Stimulated activated CD4-positive, alpha-beta T cell treated with anti-CD3 and anti-CD28 coated beads, Interleukin-1b, Interleukin-23, amount 100 ng/mL, for 24 hours (primary cell): ENCODE data around the gene TRIM14.
"Not testable (repeated sequence)": the region's sequence is repeated elsewhere in the genome, so short reads cannot be mapped to it uniquely, and the experiment has no call there.

Source experiments
- DNase-seq, 4 experiments: peaks; one replicate each; pipeline ENCODE4 v3.0.0-alpha.2; 2020; ENCODE audit warnings: low read depth in 4 of 4, low spot score in 1 of 4

TRIM14 gene

GRCh38 chr9:98108531-98109031, 10.4 kb downstream of the TRIM14 start:
- DNase-seq: no peak

- no peak for DNase-seq
Measured at GRCh38 chr9:98107926-98108325, 11.1 kb downstream of the TRIM14 start.

DNA sequence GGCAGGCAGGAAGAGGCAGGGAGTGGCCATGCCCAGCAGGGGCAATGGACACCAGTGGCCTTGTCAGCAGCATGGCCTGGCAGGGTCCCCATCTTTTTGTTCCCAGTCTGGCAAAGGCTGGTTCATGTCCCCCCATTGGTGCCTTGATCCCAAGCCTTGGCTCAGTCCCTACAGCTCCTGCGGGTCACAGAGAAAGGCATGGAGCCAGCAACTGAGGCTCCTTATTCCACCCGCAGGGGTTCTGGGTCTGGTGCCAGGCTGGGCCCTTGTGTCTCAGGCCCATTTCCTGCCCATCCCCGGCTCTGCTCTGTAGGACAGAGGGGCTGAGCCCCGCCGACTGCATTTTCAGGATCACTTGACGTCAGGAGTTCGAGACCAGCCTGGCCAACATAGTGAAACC, 14.0 kb downstream of the TRIM14 start:
- DNase-seq: no peak

- DNase-seq: no peak
Measured at GRCh38 chr9:98104445-98104881, 14.6 kb downstream of the TRIM14 start.

DNA sequence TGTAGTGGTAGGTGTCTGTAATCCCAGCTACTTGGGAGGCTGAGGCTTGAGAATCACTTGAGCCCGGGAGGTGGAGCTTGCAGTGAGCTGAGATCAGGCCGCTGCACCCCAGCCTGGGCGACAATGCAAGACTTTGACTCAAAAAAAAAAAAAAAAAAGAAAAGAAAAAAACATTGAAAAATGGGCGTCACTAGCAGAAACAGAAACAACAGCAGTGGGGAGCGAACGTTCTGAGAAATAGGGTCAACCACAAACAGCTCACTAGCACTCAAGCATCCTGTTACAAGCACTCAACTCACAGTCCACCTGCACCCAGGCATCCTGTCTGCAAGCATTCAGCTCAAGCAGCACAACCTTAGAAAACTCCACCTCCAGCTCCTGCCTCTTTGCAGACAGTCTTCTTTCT, 17.2 kb downstream of the TRIM14 start:
- DNase-seq: peak in 3 of 4 experiments; percentile 35 to 60 (median 51)

DNA sequence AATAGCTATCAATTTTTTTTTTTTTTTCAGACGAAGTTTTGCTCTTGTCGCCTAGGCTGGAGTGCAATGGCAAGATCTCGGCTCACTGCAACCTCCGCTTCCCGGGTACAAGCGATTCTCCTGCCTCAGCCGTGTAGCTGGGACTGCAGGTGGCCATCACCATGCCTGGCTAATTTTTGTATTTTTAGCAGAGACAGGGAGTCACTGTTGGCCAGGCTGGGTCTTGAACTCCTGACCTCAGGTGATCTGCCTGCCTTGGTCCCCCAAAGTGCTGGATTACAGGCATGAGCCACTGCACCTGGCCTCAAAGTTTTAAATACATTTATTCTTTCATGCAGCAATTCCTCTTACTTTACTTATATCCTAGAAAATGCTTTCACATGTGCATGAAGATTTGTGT, 17.6 kb downstream of the TRIM14 start:
- no peak for DNase-seq

DNA sequence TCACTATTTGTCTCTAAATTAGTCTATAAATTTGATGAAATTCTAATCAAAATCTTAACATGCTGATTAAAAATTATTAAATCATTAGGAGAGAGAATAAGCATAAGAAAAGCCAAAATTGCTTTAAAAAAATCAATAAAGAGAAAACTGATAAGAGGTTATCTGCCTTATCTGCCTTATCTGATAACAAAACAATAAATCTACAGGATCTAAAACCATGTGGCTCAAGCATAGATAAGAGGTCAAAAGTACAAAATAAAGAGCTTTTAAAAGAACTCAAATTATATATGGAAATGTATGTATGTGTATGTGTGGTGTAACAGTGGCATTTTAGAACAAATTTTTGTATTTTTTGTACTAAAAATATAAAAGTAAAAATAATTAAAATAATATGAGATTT, 18.6 kb downstream of the TRIM14 start:
- no peak for DNase-seq

DNA sequence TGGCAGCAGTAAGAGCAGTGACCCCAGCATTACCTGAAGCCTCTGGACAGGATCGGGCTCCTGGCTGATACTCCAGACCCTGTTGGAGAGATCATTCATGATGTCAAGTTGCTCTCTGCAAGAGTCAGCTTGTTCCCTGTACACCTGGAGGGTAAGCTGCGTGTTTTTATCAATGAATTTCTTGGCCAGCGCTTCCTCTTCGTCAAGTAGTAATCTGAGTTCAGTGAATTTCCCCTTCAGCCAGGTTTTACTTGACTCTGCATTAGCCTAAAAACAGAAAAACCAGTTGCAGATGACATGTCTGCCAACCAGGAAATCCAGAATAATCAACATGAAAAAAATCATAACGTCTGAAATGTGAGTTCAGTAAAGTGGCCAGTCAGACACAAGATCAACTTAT, 19.1 kb downstream of the TRIM14 start:
- DNase-seq: no peak

DNA sequence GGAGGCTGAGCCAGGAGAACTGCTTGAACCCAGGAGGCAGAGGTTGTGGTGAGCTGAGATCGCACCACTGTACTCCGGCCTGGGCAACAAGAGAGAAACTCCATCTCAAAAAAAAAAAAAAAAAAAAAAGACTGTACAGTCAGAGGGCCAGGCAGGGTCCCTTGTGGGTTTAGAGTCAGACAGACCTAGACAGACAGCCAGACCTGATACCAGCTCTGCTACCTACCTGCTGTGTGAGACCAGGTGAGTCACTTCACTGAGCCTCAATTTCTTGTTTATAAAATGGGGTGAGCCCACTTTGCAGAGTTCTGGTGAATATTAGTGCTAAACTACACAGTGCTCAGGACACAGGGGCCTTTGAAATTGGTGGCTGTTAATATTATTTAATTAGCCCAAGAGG, 19.7 kb downstream of the TRIM14 start:
- DNase-seq: no peak

DNA sequence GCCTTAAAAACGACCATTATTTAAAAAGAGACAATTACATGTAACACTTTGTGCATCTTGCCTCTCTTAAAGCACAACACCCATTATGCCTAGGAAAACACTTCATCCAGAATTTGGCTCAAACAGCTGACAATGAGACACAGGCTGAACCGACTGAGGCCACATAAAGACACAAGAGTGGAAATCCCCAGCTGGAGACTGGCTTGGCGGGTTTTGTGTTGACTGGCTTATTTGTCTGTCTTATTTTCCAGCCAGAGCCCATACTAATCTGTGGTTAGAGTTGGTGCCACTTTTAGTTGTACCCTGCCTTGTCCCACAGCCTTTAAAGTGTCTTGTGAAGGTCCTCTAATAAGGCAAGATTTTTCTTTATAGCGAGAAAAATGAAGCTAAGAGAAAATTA, 21.2 kb downstream of the TRIM14 start:
- no peak for DNase-seq

DNA sequence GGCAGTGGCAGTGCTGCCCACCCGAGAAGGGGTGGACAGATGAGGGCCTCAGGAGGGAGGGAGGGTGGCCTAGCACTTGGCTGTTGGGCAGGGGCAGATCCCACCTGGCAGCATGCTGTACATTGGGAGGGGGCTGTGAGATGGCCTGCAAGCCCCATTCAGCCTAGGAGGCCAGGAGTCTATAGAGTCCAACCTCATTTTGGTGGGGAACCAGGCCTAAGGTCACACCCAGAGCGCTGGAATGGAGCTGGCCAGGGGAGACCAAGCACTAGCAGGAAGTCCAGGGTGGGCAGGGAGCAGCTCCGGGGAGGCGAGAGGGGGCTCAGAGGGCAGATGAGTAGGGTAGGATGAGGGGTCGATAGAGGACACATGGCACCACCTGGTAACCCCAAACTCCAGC, 22.9 kb downstream of the TRIM14 start:
- no peak for DNase-seq

- DNase-seq: no peak
Measured at GRCh38 chr9:98095401-98095800, 23.6 kb downstream of the TRIM14 start.

- DNase-seq: no peak
Measured at GRCh38 chr9:98094851-98095250, 24.2 kb downstream of the TRIM14 start.

- no peak for DNase-seq
Measured at GRCh38 chr9:98094316-98094715, 24.7 kb downstream of the TRIM14 start.

- DNase-seq: no peak
Measured at GRCh38 chr9:98092613-98092931, 26.4 kb downstream of the TRIM14 start.

DNA sequence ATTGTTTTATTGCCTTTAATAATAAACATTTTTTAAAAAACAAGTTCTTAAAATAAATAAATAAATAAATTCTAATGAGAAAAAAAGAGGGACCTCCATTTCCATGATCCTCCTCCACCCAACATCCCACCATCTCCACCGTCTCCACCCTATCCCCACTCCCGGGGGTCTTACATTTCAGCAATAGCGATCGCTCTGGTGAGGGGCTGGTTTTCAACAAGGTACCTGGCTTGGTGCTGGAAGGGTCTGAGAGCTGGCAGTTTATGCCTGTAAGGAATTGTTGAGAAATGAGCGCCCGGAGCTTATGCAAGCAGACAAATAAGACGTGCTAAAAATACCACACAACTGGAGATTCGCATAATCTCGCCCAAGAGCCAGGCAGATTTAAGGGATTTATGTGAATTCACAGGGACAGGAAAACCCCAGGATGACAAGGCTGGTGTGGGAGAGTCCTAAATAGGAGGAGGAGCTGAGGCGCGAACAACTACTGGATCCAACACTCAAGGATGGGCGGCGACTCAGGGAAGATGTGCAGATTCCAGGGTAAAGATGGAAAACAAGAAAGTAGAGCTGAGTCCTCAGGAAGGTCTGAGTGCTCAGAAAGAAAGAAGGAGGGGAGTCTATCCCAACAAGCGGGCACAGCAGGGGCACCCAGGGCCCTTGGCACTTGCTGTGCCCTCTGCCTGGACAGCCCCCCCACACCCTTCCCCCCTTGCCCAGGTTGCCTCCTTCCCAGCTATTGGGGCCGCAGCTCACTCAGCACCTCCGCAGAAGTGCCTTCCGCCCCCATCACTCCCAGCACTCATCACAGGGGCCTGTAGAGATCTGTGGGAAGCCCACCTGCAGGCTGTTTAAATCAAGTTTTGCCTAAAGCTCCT, 27.0 kb downstream of the TRIM14 start:
- DNase-seq: no peak

DNA sequence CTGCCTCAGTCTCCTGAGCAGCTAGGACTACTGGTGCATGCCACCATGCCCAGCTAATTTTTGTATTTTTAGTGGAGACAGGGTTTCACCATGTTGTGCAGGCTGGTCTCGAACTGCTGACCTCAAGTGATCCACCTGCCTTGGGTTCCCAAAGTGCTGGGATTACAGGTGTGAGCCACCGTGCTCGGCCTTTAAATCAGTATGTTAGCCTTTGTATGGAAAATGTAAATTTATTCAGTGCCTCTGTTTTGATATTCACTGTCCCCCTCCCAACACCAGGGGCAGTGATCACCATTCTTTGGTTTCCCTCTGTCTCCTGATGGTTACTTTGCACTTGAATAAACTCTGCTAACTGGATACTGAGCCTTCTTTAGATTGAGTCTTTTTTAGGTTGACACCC, 28.3 kb downstream of the TRIM14 start:
- DNase-seq: not testable (repeated sequence)

DNA sequence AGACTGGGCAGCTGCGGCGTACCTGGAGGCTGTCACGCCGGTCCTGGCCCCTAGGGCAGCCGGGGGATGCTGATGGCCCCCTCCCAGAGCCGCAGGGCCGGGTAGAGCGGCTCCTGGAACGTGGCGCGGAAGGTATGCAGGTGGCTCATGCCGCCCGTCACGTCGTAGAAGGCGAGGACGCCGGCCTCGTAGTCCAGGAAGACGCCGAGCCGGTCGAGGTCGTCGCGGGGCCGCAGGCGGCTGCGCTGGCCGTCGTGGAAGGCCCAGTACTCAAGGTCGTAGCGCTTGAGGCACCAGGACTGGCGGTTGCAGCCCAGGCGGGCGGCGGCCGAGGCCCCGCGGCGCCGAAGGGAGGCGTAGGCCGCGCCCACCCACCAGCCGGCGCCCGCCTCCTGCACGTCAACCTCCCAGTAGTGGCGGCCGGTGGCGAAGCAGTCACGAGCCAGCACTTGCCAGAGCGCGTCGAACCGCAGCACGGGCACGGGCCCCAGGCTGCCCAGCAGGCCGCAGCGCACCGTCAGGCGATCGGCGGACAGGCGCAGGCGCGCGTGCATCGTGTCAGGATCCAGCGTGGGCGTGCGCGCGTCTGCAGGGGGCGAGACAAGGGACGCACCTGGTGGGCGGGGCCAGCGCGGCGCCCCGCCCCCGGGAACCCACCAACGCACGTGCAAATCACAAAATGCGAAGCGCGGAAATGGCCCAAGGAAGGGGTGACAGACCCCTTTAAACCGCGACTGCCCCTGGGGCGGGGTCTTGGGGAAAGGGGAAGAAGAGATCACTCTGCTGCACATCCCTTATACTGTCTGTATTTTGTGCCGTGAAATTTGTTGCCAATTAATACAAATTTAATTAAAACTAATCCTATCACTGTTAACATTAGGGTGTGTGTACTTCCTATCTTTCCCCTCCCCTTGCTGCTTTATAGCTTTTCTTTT, 31.3 kb downstream of the TRIM14 start:
- no peak for DNase-seq

DNA sequence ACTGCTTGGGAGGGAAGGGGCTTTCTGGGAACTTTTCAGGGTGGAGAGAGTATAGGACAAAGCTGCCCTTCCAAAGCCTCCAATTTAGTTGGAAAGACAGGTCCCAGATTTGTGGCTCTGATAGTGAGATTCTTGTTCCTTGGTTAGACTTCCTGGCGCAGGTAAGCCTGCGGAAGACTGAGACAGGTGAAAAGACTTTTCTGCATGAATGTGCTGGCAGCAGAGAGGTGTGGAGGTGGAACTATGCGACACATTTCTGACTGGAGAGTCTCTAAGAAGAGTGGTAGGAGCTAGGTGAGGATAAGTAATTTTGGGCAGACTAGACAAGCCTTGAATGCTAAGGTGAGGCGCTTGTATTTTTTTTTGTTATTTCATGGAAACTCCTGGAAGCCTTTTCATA, 32.6 kb downstream of the TRIM14 start:
- no peak for DNase-seq

GRCh38 chr9:98085944-98086343, 33.1 kb downstream of the TRIM14 start:
- no peak for DNase-seq

DNA sequence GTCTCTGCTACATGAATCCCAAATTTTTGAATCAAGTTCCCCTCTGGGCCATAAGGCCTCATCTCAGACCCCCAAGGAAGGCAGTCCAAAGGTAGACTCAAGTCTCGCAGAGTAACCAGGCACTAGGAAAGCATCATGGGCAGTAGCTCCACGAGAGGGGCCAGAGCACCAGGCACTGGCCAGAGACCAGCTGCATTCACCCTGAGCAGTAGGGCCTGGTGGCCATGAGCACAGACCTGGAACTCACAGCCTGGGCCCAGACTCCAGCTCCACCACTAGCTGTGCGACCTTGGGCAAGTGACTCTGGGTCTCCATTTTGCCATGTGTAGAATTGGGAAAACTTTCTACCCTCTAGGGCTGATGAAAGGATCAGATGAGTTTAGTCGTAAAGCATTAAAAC, 34.0 kb downstream of the TRIM14 start:
- DNase-seq: no peak

- DNase-seq: no peak
Measured at GRCh38 chr9:98084396-98084795, 34.6 kb downstream of the TRIM14 start.
